ENCODE results near the gene HIVEP1. TPM values are rescaled to one million over a fixed set of nuclear protein-coding genes. Genes with fewer than 3 reads are reported as not detected.

The HIVEP1 gene
- 10 to 100 TPM; 12.5 to 15.2 TPM for total RNA-seq

DNA sequence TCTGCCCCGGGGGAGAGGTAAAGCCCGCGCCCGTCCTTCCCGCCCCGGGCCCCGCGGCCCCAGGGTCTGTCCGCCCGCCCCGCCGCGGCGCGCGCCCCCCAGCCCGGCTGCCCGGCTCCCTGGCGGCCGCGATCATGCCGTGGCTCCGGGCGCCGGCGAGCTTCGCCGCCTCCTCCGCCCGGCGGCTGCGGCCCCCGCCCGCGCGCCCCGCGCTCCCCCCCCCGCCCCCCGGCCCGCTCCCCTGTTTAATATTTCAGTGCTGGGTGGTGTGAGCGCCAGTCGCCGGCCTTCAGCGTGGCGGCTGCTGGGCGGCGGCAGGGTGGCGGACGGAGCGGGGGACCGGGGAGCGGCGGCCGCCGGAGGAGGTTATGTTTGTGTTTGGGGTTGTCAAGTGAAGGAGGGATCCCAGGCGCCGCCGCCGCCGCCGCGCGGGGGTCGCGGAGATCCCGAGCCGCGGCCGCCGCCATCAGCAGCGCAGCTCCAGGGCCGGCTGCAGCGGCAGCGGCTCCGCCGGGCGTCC, at the start of gene HIVEP1:
Gene HIVEP1 (plus strand): TSS at position 275 of the 520 bp plus-strand sequence. CDS start 3,317 bp downstream, outside the sequence.
- intact Hi-C loops (cut with DNase I) = no loop called here
- H3K27ac ChIP-seq = peak within 1 kb of the TSS; percentile 96 to 99 (median 98)
- peaks cover 0 to 1% of the 10 kb centered on the region in 2 donors for H3K36me3 ChIP-seq (replicated peaks in 1 of 2; ENCODE audit: insufficient read depth in 1 of 2, low read depth in 2 of 2)
- peak within 1 kb of the TSS; percentile 26 to 81 for H3K4me3 ChIP-seq
- no peaks in the 10 kb centered on the region for H3K27me3 ChIP-seq
- no peaks in the 10 kb centered on the region for H3K9me3 ChIP-seq
- H3K4me1 ChIP-seq = peaks cover 36% of the 10 kb centered on the region
- WGBS, 2 donors = 0% methylated on average over 32 of the region's 78 CpGs; no CpG with 5 or more reads in 1 of the 2 donors
- TF ChIP-seq POLR2A (IDR thresholded peaks at IDR 0.05) = peak in 1 of 3 donors; percentile 26
- TF ChIP-seq, protein P1, sequence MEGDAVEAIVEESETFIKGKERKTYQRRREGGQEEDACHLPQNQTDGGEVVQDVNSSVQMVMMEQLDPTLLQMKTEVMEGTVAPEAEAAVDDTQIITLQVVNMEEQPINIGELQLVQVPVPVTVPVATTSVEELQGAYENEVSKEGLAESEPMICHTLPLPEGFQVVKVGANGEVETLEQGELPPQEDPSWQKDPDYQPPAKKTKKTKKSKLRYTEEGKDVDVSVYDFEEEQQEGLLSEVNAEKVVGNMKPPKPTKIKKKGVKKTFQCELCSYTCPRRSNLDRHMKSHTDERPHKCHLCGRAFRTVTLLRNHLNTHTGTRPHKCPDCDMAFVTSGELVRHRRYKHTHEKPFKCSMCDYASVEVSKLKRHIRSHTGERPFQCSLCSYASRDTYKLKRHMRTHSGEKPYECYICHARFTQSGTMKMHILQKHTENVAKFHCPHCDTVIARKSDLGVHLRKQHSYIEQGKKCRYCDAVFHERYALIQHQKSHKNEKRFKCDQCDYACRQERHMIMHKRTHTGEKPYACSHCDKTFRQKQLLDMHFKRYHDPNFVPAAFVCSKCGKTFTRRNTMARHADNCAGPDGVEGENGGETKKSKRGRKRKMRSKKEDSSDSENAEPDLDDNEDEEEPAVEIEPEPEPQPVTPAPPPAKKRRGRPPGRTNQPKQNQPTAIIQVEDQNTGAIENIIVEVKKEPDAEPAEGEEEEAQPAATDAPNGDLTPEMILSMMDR (IDR thresholded peaks at IDR 0.05) = no peak
- DNase-seq = peak in 3 of 4 donors; percentile 25 to 48 (median 28)
- no peak for ATAC-seq

DNA sequence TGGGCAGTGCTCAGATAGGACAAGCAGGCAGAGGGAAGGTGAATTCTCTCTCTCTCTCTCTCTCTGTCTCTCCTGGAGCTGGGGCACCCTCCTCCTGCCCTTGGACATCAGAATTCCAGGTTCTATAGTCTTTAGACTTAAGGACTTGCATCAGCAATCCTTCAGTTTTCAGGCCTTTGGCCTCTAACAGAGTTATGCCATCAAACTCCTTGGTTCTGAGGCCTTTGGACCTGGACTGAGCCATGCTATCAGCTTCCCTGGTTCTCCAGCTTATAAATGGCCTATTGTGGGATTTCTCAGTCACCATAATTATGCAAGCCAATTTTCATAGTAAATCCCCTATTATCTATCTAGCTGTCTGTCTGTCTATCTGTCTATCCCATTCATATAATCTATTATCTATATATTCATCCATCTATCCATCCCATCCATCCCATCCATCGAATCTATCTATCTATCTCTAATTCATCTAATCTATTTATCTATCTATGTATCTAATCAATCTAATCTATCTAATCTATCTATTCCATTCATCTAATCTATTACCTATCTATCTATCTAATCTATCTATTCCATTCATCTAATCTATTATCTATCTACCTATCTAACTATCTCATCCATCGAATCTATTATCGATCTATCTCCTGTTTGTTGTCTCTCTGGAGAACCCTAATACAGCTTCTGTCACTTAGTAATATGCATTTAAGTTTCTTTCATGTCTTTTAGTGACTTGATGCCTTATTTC, 48.2 kb upstream of the HIVEP1 start:
- Histone ChIP-seq H3K36me3 (replicated peaks in 1 of 2; ENCODE audit: insufficient read depth in 1 of 2, low read depth in 2 of 2) (no peaks in the 10 kb centered on the region), H3K9me3 (no peaks in the 10 kb centered on the region), H3K27ac (no peak overlapping the region), H3K4me3 (no peak overlapping the region), H3K4me1 (no peaks in the 10 kb centered on the region), H3K27me3 (no peaks in the 10 kb centered on the region)
- no peak for DNase-seq
- no peak for TF ChIP-seq POLR2A (IDR thresholded peaks at IDR 0.05)
- TF ChIP-seq, protein P1 (IDR thresholded peaks at IDR 0.05) = no peak
- intact Hi-C loops (cut with DNase I) = no loop called here
- 87 to 93% methylated on average over 3 of the region's 3 CpGs for WGBS, 2 donors
- no peak for ATAC-seq

DNA sequence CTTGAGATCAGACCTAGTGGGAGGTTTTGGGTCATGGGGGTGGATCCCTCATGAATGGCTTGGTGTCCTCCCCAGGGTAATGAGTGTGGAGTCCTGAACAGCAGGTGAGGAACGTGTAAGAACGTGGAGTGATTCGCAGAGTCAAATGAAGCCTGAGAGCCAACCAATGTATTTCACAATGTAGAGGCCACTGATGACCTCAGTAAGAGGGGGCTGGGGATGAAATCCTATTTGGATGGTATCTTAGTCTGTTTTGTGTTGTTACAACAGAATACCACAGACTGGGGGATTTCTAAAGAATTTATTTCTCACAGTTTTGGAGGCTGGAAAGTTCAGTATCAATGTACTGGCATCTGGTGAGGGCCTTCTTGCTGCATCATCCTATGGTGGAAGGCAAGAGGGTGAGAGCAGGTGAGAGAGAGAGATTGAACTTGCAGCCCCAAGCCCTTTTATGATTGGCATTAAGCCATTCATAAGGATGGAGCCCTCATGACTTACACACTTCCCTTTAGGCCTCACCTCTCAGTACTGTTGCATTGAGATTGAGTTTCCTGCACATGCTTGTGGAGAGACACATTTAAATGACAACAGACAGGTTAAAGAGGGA, 47.3 kb upstream of the HIVEP1 start:
- TF ChIP-seq POLR2A (IDR thresholded peaks at IDR 0.05) = no peak
- Histone ChIP-seq H3K27ac (no peak overlapping the region), H3K36me3 (replicated peaks in 1 of 2; ENCODE audit: insufficient read depth in 1 of 2, low read depth in 2 of 2) (no peaks in the 10 kb centered on the region), H3K27me3 (no peaks in the 10 kb centered on the region), H3K4me3 (no peak overlapping the region), H3K9me3 (no peaks in the 10 kb centered on the region), H3K4me1 (no peaks in the 10 kb centered on the region)
- DNase-seq (no peak), ATAC-seq (no peak)
- intact Hi-C loops (cut with DNase I) = no loop called here
- 93 to 97% methylated on average over 3 of the region's 3 CpGs for WGBS, 2 donors

DNA sequence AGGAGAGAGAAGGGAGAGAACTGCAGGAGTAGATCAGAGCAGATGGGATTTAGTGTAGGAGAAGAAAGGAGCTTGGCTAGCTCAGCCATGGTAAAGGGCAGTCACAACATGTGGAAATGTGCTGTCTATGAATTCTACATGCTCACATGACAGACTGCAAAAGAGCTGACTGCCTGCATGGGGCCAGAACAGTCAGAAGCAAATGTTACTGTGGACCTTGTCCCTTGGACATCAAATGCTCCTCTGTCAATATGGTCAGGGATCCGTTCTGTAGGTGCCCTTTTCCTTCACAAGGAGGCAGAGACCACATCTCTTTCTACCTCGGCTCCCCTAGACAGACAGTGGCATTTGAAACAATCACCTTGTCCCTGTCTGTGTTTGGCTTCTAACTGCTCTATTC, 46.6 kb upstream of the HIVEP1 start:
- WGBS, 2 donors = 49 to 66% methylated on average over 2 of the region's 2 CpGs
- Histone ChIP-seq H3K4me3 (no peak overlapping the region), H3K27ac (no peak overlapping the region), H3K27me3 (no peaks in the 10 kb centered on the region), H3K9me3 (no peaks in the 10 kb centered on the region), H3K36me3 (replicated peaks in 1 of 2; ENCODE audit: insufficient read depth in 1 of 2, low read depth in 2 of 2) (no peaks in the 10 kb centered on the region), H3K4me1 (no peaks in the 10 kb centered on the region)
- TF ChIP-seq, protein P1 (IDR thresholded peaks at IDR 0.05) = no peak
- no peak for TF ChIP-seq POLR2A (IDR thresholded peaks at IDR 0.05)
- ATAC-seq (no peak), DNase-seq (no peak)
- intact Hi-C loops (cut with DNase I) = no loop called here

DNA sequence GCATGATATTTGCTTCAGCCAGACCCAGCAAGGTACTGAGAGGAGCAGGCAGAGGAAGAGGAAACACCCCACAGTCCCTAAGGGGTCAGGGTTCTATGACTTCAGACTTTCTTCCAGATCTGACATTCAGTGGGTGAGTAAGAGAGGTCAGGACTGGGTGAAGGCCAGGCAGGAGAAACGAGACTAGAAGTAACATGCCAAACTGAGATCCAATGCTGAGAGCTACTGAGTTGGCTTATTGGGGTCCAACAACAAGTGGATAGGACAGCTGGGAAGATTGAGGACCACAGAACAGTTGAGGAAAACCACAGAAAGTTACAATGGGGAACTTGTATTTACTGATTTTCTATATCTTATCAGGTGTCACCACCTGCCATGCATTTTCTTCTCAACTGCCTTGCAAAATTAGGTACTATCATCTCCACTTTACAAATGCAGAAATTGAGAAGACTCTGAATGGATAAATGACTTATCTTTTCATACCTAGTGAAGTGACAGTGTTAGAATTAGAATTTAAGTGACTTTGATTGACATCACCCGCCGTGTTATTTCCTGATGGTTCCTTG, 43.8 kb upstream of the HIVEP1 start:
- ATAC-seq = no peak

More for the DNA sequence above, 43.8 kb upstream of the HIVEP1 start:
- Histone ChIP-seq H3K4me3 (no peak overlapping the region), H3K27ac (no peak overlapping the region), H3K36me3 (replicated peaks in 1 of 2; ENCODE audit: insufficient read depth in 1 of 2, low read depth in 2 of 2) (no peaks in the 10 kb centered on the region), H3K9me3 (no peaks in the 10 kb centered on the region), H3K27me3 (no peaks in the 10 kb centered on the region), H3K4me1 (no peaks in the 10 kb centered on the region)
- intact Hi-C loops (cut with DNase I) = no loop called here
- TF ChIP-seq, protein P1 (IDR thresholded peaks at IDR 0.05) = no peak
- TF ChIP-seq POLR2A (IDR thresholded peaks at IDR 0.05) = no peak
- no peak for DNase-seq
- WGBS, 2 donors = 74 to 77% methylated on average over 3 of the region's 3 CpGs

Measured in body of pancreas (tissue), 4 donors.